Measurements from ENCODE around the gene SNRPD3. TPM values are rescaled to one million over a fixed set of nuclear protein-coding genes. Genes with fewer than 3 reads are reported as not detected.
"Not testable (repeated sequence)": the region's sequence is repeated elsewhere in the genome, so short reads cannot be mapped to it uniquely, and the experiment has no call there.

SNRPD3 gene
- polyA plus RNA-seq, 1 donor, result 185 TPM

GRCh38 chr22:24591286-24591830 is 35.6 kb downstream of the SNRPD3 start:
- DNase-seq, result no peak

GRCh38 chr22:24592058-24592850 is 36.5 kb downstream of the SNRPD3 start:
- no peak for DNase-seq

- peak; percentile 85 for DNase-seq
These were observed 37.2 kb downstream of the SNRPD3 start, which contains the start of gene LRRC75B for GRCh38 chr22:24592851-24593558. LRRC75B (minus strand) TSS chr22:24593073; CDS start chr22:24593039, 34 bp downstream.

- not testable (repeated sequence) for DNase-seq
These were observed 37.7 kb downstream of the SNRPD3 start for GRCh38 chr22:24593559-24593835.

GRCh38 chr22:24593836-24594568 is 38.2 kb downstream of the SNRPD3 start:
- no peak for DNase-seq

- no peak for DNase-seq
These were observed 38.8 kb downstream of the SNRPD3 start for GRCh38 chr22:24594569-24595120.

- DNase-seq, result no peak
These were observed 39.4 kb downstream of the SNRPD3 start for GRCh38 chr22:24595228-24595627.

GRCh38 chr22:24595863-24596262 is 40.1 kb downstream of the SNRPD3 start:
- no peak for DNase-seq

GRCh38 chr22:24597076-24597475 is 41.3 kb downstream of the SNRPD3 start:
- not testable (repeated sequence) for DNase-seq

GRCh38 chr22:24599514-24599913 is 43.7 kb downstream of the SNRPD3 start:
- no peak for DNase-seq

GRCh38 chr22:24599958-24600715 is 44.3 kb downstream of the SNRPD3 start:
- not testable (repeated sequence) for DNase-seq

GRCh38 chr22:24601217-24602104 is 45.7 kb downstream of the SNRPD3 start:
- DNase-seq, result no peak

- DNase-seq, result not testable (repeated sequence)
These were observed 46.4 kb downstream of the SNRPD3 start for GRCh38 chr22:24602105-24602749.

- DNase-seq, result not testable (repeated sequence)
These were observed 47.3 kb downstream of the SNRPD3 start, which contains the start of gene GGT1 for GRCh38 chr22:24602847-24603769. GGT1 (plus strand) TSS chr22:24603193; CDS start chr22:24611082, 7,889 bp downstream.

- DNase-seq, result not testable (repeated sequence)
These were observed 48.2 kb downstream of the SNRPD3 start for GRCh38 chr22:24603770-24604629.

- not testable (repeated sequence) for DNase-seq
These were observed 50.5 kb downstream of the SNRPD3 start for GRCh38 chr22:24606340-24606739.

GRCh38 chr22:24607429-24607983 is 51.7 kb downstream of the SNRPD3 start:
- DNase-seq, result not testable (repeated sequence)

Data from left kidney (tissue), 2 donors.